ENCODE results near the gene TTC9C.

DNA sequence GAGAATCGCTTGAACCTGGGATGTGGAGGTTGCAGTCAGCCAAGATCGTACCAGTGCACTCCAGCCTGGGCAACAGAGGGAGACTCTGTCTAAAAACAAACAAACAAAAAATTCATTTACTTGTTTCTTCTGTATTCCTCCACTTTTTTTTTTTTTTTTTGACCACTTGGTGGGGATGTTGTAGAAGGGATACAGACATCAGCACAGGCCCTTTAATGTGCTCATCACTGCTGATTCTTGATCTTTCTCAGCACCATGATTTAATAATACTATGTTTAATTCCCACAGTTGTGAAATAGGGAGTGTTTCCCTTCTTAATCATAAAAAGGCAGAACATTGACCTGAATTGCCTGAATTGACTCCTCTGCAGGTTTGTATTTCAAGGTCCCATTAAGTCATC is 4.5 kb downstream of the TTC9C start:
- TF ChIP-seq, protein P1, sequence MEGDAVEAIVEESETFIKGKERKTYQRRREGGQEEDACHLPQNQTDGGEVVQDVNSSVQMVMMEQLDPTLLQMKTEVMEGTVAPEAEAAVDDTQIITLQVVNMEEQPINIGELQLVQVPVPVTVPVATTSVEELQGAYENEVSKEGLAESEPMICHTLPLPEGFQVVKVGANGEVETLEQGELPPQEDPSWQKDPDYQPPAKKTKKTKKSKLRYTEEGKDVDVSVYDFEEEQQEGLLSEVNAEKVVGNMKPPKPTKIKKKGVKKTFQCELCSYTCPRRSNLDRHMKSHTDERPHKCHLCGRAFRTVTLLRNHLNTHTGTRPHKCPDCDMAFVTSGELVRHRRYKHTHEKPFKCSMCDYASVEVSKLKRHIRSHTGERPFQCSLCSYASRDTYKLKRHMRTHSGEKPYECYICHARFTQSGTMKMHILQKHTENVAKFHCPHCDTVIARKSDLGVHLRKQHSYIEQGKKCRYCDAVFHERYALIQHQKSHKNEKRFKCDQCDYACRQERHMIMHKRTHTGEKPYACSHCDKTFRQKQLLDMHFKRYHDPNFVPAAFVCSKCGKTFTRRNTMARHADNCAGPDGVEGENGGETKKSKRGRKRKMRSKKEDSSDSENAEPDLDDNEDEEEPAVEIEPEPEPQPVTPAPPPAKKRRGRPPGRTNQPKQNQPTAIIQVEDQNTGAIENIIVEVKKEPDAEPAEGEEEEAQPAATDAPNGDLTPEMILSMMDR (IDR thresholded peaks at IDR 0.05): no peak
- TF ChIP-seq KAT7 (CRISPR knock-in tag; IDR thresholded peaks at IDR 0.05; ENCODE audit: borderline replicate concordance): no peak
- no peak for TF ChIP-seq CREB1 (CRISPR knock-in tag; IDR thresholded peaks at IDR 0.05)
- TF ChIP-seq, protein P2, sequence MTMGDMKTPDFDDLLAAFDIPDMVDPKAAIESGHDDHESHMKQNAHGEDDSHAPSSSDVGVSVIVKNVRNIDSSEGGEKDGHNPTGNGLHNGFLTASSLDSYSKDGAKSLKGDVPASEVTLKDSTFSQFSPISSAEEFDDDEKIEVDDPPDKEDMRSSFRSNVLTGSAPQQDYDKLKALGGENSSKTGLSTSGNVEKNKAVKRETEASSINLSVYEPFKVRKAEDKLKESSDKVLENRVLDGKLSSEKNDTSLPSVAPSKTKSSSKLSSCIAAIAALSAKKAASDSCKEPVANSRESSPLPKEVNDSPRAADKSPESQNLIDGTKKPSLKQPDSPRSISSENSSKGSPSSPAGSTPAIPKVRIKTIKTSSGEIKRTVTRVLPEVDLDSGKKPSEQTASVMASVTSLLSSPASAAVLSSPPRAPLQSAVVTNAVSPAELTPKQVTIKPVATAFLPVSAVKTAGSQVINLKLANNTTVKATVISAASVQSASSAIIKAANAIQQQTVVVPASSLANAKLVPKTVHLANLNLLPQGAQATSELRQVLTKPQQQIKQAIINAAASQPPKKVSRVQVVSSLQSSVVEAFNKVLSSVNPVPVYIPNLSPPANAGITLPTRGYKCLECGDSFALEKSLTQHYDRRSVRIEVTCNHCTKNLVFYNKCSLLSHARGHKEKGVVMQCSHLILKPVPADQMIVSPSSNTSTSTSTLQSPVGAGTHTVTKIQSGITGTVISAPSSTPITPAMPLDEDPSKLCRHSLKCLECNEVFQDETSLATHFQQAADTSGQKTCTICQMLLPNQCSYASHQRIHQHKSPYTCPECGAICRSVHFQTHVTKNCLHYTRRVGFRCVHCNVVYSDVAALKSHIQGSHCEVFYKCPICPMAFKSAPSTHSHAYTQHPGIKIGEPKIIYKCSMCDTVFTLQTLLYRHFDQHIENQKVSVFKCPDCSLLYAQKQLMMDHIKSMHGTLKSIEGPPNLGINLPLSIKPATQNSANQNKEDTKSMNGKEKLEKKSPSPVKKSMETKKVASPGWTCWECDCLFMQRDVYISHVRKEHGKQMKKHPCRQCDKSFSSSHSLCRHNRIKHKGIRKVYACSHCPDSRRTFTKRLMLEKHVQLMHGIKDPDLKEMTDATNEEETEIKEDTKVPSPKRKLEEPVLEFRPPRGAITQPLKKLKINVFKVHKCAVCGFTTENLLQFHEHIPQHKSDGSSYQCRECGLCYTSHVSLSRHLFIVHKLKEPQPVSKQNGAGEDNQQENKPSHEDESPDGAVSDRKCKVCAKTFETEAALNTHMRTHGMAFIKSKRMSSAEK (CRISPR knock-in tag; IDR thresholded peaks at IDR 0.05; ENCODE audit: borderline replicate concordance): no peak
- TF ChIP-seq, protein P3, sequence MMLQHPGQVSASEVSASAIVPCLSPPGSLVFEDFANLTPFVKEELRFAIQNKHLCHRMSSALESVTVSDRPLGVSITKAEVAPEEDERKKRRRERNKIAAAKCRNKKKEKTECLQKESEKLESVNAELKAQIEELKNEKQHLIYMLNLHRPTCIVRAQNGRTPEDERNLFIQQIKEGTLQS (CRISPR knock-in tag; conservative IDR thresholded peaks at IDR 0.05): no peak
- TF ChIP-seq ZNF416 (CRISPR knock-in tag; IDR thresholded peaks at IDR 0.05): no peak
- TF ChIP-seq ESRRA (CRISPR knock-in tag; IDR thresholded peaks at IDR 0.05; ENCODE audit: borderline replicate concordance): no peak
- TF ChIP-seq SMAD4 (CRISPR knock-in tag; IDR thresholded peaks at IDR 0.05): no peak
